Trophoblast cell (in vitro differentiated cells and primary cell): ENCODE data around the gene WT1.

Experiments used
- DNase-seq, 2 donors: peaks; one replicate each; pipeline ENCODE4 v3.0.0-alpha.2; 2016
- H2AFZ ChIP-seq: 2 replicates; pipeline ENCODE4 v1.6.1; 2013; ENCODE audit warnings: low read length, moderate library complexity, mild to moderate bottlenecking; ENCODE audit not compliant: insufficient read depth, poor library complexity
- H2AK5ac ChIP-seq: 2 replicates; pipeline ENCODE4 v1.6.1; 2013; ENCODE audit warnings: mild to moderate bottlenecking, low read length
- H2BK120ac ChIP-seq: 2 replicates; pipeline ENCODE4 v1.6.1; 2013; ENCODE audit warnings: low read length, mild to moderate bottlenecking, moderate library complexity; ENCODE audit not compliant: insufficient read depth, poor library complexity
- H2BK12ac ChIP-seq: 2 replicates; pipeline ENCODE4 v1.6.1; 2013; ENCODE audit warnings: mild to moderate bottlenecking, low read length, moderate library complexity
- H2BK5ac ChIP-seq: 2 replicates; pipeline ENCODE4 v1.6.1; 2013; ENCODE audit warnings: low read length, low read depth, moderate library complexity, mild to moderate bottlenecking; ENCODE audit not compliant: poor library complexity
- H3K14ac ChIP-seq: 2 replicates; pipeline ENCODE4 v1.6.1; 2013; ENCODE audit warnings: mild to moderate bottlenecking, low read length
- H3K18ac ChIP-seq: 2 replicates; pipeline ENCODE4 v1.6.1; 2013; ENCODE audit warnings: mild to moderate bottlenecking, low read length
- H3K23ac ChIP-seq: 2 replicates; pipeline ENCODE4 v1.6.1; 2013; ENCODE audit warnings: low read length
- H3K27ac ChIP-seq: 2 replicates; pipeline ENCODE4 v1.5.1; 2013; ENCODE audit warnings: low read depth, mild to moderate bottlenecking, inconsistent platforms, low read length, moderate library complexity
- H3K27me3 ChIP-seq: 2 replicates; pipeline ENCODE4 v1.6.1; 2013; ENCODE audit warnings: inconsistent platforms, mild to moderate bottlenecking, low read length, moderate library complexity; ENCODE audit not compliant: insufficient read depth
- H3K36me3 ChIP-seq, 2 experiments: 1 replicate in 1 of 2; 2 replicates in 1 of 2; pipeline ENCODE4 v1.6.1; 2013; ENCODE audit warnings: low read length in 2 of 2, mild to moderate bottlenecking in 2 of 2, moderate library complexity in 1 of 2; ENCODE audit not compliant: insufficient read depth in 2 of 2, control insufficient read depth in 1 of 2
- H3K4ac ChIP-seq: 2 replicates; pipeline ENCODE4 v1.6.1; 2013; ENCODE audit warnings: low read depth, mild to moderate bottlenecking, low read length, moderate library complexity
- H3K4me1 ChIP-seq, 2 experiments: 1 replicate in 1 of 2; 2 replicates in 1 of 2; pipeline ENCODE4 v1.6.1; 2013; ENCODE audit warnings: low read length in 2 of 2, mild to moderate bottlenecking in 2 of 2, moderate library complexity in 1 of 2; ENCODE audit not compliant: insufficient read depth in 2 of 2, control insufficient read depth in 1 of 2
- H3K4me2 ChIP-seq: 2 replicates; pipeline ENCODE4 v1.6.1; 2013; ENCODE audit warnings: inconsistent platforms, mild to moderate bottlenecking, low read length, moderate library complexity
- H3K4me3 ChIP-seq: 2 replicates; pipeline ENCODE4 v1.5.1; 2013; ENCODE audit warnings: mild to moderate bottlenecking, low read depth, low read length, inconsistent platforms
- H3K79me1 ChIP-seq: one replicate; pipeline ENCODE4 v1.6.1; 2013; ENCODE audit warnings: low read length
- H3K79me2 ChIP-seq: 2 replicates; pipeline ENCODE4 v1.6.1; 2013; ENCODE audit warnings: low read length, mild to moderate bottlenecking; ENCODE audit not compliant: control insufficient read depth, insufficient read depth, poor library complexity
- H3K9ac ChIP-seq: 2 replicates; pipeline ENCODE4 v1.6.1; 2013; ENCODE audit warnings: mild to moderate bottlenecking, low read length
- H3K9me3 ChIP-seq: 2 replicates; pipeline ENCODE4 v1.6.1; 2013; ENCODE audit warnings: low read depth, mild to moderate bottlenecking, control low read depth, inconsistent platforms, low read length; ENCODE audit not compliant: insufficient read depth
- H4K12ac ChIP-seq: 2 replicates; pipeline ENCODE4 v1.6.1; 2013; ENCODE audit warnings: low read depth, mild to moderate bottlenecking, low read length, moderate library complexity
- H4K8ac ChIP-seq: 2 replicates; pipeline ENCODE4 v1.6.1; 2013; ENCODE audit warnings: low read depth, mild to moderate bottlenecking, low read length, moderate library complexity
- H4K91ac ChIP-seq: one replicate; pipeline ENCODE4 v1.6.1; 2013; ENCODE audit warnings: low read depth, mild to moderate bottlenecking, low read length, moderate library complexity
- WGBS: extraction: QIAGEN DNeasy Blood & Tissue Kit; methylation state at CpG from one replicate; pipeline ENCODE4 v1.1.7; 2013; ENCODE audit warnings: missing lambda C conversion rate; ENCODE audit not compliant: insufficient read length, insufficient coverage; ENCODE audit errors: extremely low coverage; 5-methylcytosine and 5-hydroxymethylcytosine counted together

WT1 gene

GRCh38 chr11:32358729-32359128 lies 76.6 kb downstream of the WT1 start:
- no CpG with 5 or more reads among the region's 13 CpGs for WGBS
- H4K8ac ChIP-seq: no peak overlapping the region
- DNase-seq: no peak

GRCh38 chr11:32353884-32354283 lies 81.5 kb downstream of the WT1 start:
- no peak overlapping the region for H3K27ac ChIP-seq
- H2AK5ac ChIP-seq: no peak overlapping the region
- no peak overlapping the region for H2BK120ac ChIP-seq
- H3K79me2 ChIP-seq: no peaks in the 10 kb centered on the region
- H4K12ac ChIP-seq: no peak overlapping the region
- no peak overlapping the region for H3K18ac ChIP-seq
- no peak overlapping the region for H2AFZ ChIP-seq
- H4K8ac ChIP-seq: no peak overlapping the region
- no peak overlapping the region for H2BK12ac ChIP-seq
- WGBS: no CpG with 5 or more reads among the region's 6 CpGs
- DNase-seq: no peak
- H3K9me3 ChIP-seq: peaks cover 1% of the 10 kb centered on the region
- H3K79me1 ChIP-seq: no peaks in the 10 kb centered on the region
- no peak overlapping the region for H3K9ac ChIP-seq
- H3K4me1 ChIP-seq: peaks cover 6% of the 10 kb centered on the region in 2 experiments
- no peaks in the 10 kb centered on the region for H3K27me3 ChIP-seq
- H2BK5ac ChIP-seq: no peak overlapping the region
- no peak overlapping the region for H3K4me2 ChIP-seq
- no peak overlapping the region for H3K4ac ChIP-seq
- no peak overlapping the region for H4K91ac ChIP-seq
- H3K36me3 ChIP-seq: no peaks in the 10 kb centered on the region
- H3K4me3 ChIP-seq: no peak overlapping the region
- no peak overlapping the region for H3K14ac ChIP-seq
- no peak overlapping the region for H3K23ac ChIP-seq

More at GRCh38 chr11:32358729-32359128, 76.6 kb downstream of the WT1 start:
- Histone ChIP-seq H3K4me2 (no peak overlapping the region), H3K79me2 (no peaks in the 10 kb centered on the region), H4K12ac (no peak overlapping the region), H3K9me3 (peaks cover 1% of the 10 kb centered on the region), H2BK12ac (no peak overlapping the region), H4K91ac (no peak overlapping the region), H2BK120ac (no peak overlapping the region), H3K9ac (no peak overlapping the region), H3K4ac (no peak overlapping the region), H3K4me1 (peaks cover 2% of the 10 kb centered on the region in 2 experiments), H2AFZ (no peak overlapping the region), H3K4me3 (no peak overlapping the region), H3K18ac (no peak overlapping the region), H3K14ac (no peak overlapping the region), H3K36me3 (no peaks in the 10 kb centered on the region), H2BK5ac (no peak overlapping the region), H3K79me1 (no peaks in the 10 kb centered on the region), H3K23ac (no peak overlapping the region), H2AK5ac (no peak overlapping the region), H3K27ac (no peak overlapping the region), H3K27me3 (no peaks in the 10 kb centered on the region)

- Histone ChIP-seq H3K23ac (no peak overlapping the region), H4K12ac (no peak overlapping the region), H3K27me3 (no peaks in the 10 kb centered on the region), H3K4me1 (peaks cover 4% of the 10 kb centered on the region in 2 experiments), H3K27ac (no peak overlapping the region), H3K4me2 (no peak overlapping the region), H3K4me3 (no peak overlapping the region), H4K91ac (no peak overlapping the region), H3K18ac (no peak overlapping the region), H3K79me2 (no peaks in the 10 kb centered on the region), H3K9ac (no peak overlapping the region), H2BK120ac (no peak overlapping the region), H3K4ac (no peak overlapping the region), H4K8ac (no peak overlapping the region), H3K14ac (no peak overlapping the region), H2BK12ac (no peak overlapping the region), H2AFZ (no peak overlapping the region), H3K79me1 (no peaks in the 10 kb centered on the region), H2BK5ac (no peak overlapping the region), H2AK5ac (no peak overlapping the region), H3K36me3 (no peaks in the 10 kb centered on the region), H3K9me3 (no peaks in the 10 kb centered on the region)
- DNase-seq: no peak
- no CpG with 5 or more reads among the region's 1 CpG for WGBS
These were observed 86.8 kb downstream of the WT1 start for GRCh38 chr11:32348502-32348901.

- Histone ChIP-seq H4K12ac (no peak overlapping the region), H2AFZ (no peak overlapping the region), H2BK120ac (no peak overlapping the region), H3K27ac (no peak overlapping the region), H3K4me2 (no peak overlapping the region), H4K91ac (no peak overlapping the region), H3K23ac (no peak overlapping the region), H3K79me1 (no peaks in the 10 kb centered on the region), H3K4me1 (no peaks in the 10 kb centered on the region), H3K9me3 (no peaks in the 10 kb centered on the region), H2AK5ac (no peak overlapping the region), H2BK12ac (no peak overlapping the region), H3K4ac (no peak overlapping the region), H3K4me3 (no peak overlapping the region), H3K9ac (no peak overlapping the region), H3K36me3 (no peaks in the 10 kb centered on the region), H4K8ac (no peak overlapping the region), H2BK5ac (no peak overlapping the region), H3K79me2 (no peaks in the 10 kb centered on the region), H3K18ac (no peak overlapping the region), H3K27me3 (no peaks in the 10 kb centered on the region), H3K14ac (no peak overlapping the region)
- no CpG with 5 or more reads among the region's 5 CpGs for WGBS
- no peak for DNase-seq
These were observed 90.4 kb downstream of the WT1 start for GRCh38 chr11:32344946-32345345.
